IPS DF 4.7 (cell line): Measurements from ENCODE around the gene ACTN4.
A peak's percentile ranks its signal among the peaks of the same experiment; 100 is the strongest.

ENCODE experiments used
- DNase-seq: peaks from one replicate; pipeline ENCODE4 v3.0.0-alpha.2; 2013; ENCODE audit warnings: low spot score; ENCODE audit errors: extremely low read depth

The ACTN4 gene

GRCh38 chr19:38676878-38677646, 29.6 kb downstream of the ACTN4 start:
- DNase-seq, result no peak

- no peak for DNase-seq
Observed at GRCh38 chr19:38678217-38678890, 30.9 kb downstream of the ACTN4 start.

DNA sequence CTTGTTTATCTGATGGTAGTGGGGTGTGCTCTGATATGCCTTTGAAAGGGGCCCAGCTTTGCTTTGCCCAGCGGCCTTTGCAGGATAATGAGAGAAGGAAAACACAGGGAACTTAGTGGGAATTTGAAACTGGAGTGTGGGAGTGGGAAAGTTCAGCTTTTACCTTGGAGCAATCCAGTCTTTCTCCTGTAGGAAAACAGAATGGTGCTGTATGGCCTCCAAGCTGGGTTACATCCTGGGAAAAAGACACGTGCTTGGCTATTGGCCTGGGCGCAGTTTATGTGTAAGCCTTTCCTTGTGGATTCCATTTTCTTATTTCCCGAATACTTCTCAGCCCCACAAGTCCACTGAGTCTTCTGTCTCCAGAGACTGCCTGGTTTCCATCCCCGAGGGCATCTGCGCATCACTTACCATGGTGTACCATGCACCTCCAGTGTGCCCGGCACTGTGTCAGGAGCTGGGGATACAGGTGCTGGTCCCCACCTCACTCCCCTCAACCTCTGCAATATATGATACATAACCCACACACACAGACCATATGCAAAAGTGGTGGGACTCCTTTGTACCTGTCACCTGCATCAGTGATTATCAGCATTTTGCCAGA, 31.5 kb downstream of the ACTN4 start:
- DNase-seq, result no peak

- DNase-seq, result no peak
Observed at GRCh38 chr19:38679839-38680238, 32.4 kb downstream of the ACTN4 start.

GRCh38 chr19:38682195-38682867, 34.9 kb downstream of the ACTN4 start:
- no peak for DNase-seq

DNA sequence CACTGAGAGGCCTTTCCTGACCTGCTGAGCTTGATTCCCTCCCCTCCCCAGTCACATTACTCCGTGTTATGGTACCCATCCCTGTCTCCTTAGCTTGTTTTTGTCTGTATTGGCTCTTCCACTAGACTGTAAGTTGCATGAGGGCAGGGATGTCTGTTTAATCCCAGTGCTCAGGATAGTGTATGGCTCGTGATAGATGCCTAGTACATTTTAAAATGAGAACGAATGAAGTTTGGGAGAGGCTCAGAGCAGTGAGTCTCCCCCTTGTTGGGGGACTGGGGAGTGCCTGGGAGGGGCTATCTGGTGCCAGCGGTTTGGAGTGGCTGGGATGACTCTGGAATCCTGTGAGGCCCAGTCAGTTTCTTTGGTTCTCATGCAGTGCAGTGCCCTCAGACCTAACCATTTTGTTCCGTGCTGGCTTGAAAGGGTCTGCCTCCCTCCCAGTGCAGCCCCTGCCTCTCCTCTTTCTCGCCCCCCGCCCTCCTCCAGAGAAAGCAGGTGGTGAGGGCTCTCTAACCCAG, 35.5 kb downstream of the ACTN4 start:
- no peak for DNase-seq

DNA sequence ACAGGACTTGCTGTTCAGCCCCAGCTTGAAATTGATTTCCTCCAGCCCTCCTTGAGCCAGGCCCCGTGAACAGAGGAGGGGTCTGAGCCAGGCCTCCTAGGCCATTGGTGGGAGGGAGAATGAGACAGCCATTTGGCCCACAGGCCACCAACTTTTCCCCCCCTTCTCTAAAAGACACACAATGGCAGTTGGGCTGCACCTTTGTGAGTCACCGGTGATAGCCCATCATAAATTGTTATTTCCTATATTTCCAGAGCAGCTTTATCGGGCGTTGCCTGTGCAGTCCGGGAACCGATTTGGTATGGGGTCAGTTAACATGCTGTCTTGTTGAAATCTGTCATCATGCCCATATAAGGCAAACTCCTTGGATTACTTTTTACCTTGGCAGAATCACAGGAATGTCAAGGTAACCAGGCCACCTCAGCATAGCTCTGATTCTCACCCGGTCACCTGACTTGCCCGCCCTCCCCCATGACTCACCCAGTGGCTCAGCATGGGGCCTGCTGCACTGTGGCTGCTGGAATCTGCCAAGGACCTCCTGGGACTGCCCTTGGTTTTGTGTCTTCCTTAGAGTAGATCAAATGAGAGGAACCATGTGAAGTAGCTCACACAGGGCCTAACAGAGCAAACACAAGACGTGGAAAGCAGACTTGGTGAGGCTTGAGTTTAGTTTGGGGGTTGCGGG, 36.1 kb downstream of the ACTN4 start:
- DNase-seq, result peak; percentile 90

- DNase-seq, result no peak
Observed at GRCh38 chr19:38684078-38684861, 36.8 kb downstream of the ACTN4 start.

GRCh38 chr19:38684862-38685665, 37.6 kb downstream of the ACTN4 start:
- DNase-seq, result no peak

- no peak for DNase-seq
Observed at GRCh38 chr19:38685666-38686529, 38.4 kb downstream of the ACTN4 start.

DNA sequence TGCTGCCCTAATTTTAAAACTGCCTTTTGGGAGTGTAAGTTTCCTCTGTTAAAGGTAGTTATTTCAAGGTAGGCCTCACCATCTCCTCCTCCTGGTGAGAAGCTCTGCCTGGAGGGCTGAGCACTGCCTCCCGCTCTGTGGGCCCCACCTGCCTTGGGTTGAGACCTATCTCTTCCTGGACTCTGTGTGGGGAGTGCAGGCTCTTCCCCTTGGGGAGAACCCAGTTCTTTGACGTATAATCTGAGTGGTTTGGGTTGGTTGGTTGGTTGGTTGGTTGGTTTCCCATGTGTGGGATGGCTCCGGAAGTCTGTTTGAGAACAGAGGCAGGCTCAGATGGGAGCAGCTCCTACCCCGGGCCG, 39.1 kb downstream of the ACTN4 start:
- DNase-seq, result no peak

GRCh38 chr19:38687837-38688378, 40.5 kb downstream of the ACTN4 start:
- DNase-seq, result no peak

- DNase-seq, result no peak
Observed at GRCh38 chr19:38690146-38690545, 42.7 kb downstream of the ACTN4 start.

GRCh38 chr19:38690832-38691231, 43.4 kb downstream of the ACTN4 start:
- DNase-seq, result no peak

- no peak for DNase-seq
Observed at GRCh38 chr19:38691938-38692457, 44.5 kb downstream of the ACTN4 start.

DNA sequence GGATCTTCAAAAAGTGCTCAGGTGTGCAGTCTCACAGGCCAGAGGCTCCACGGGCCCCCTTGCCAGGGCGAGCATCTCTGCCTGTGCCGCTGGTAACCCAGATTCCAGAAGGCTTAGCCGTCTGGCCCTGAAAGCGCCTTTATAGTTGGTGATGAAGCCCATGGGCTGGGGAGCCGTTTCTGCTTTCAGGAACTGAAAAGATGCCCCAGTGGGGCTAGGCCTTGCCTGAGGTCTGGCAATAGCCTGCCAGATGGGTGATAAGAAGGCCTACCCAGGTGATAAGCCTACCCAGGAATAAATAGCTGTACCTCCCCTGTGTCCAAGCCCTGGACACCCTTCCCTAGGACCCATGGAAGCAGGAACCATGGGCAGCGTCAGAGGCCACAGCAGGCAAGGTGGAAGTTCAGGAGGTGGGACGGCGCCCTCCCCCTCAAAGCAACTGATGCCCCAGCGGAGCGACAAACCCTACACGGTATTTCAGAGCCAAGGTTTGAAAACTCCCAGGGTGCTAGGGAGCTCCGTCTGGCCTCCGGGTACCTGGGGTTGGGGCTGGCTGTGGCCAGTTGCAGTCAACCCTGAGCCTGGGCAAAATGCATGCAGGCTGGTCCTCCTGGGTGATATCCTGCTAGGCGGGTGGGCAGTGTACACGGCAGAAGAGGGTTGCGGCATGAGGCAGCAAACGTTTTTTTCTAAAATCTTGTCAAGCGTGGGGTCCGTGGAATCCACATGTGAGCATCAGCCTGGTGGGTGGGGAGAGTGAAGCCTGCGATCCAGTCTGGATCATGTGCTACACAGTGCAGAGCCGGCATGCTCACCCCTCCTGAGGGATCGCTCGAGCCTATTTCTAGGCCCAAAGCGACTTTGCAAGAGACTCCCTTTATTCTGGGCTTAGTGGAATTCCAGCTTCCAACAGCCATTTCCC, 45.3 kb downstream of the ACTN4 start:
- DNase-seq, result no peak
